IPS DF 4.7 (cell line): ENCODE data around the gene HIPK1.
"Not testable (repeated sequence)": the region's sequence is repeated elsewhere in the genome, so short reads cannot be mapped to it uniquely, and the experiment has no call there.

Experiments
- DNase-seq: peaks from one replicate; pipeline ENCODE4 v3.0.0-alpha.2; 2013; ENCODE audit warnings: low spot score; ENCODE audit errors: extremely low read depth

HIPK1 gene

GRCh38 chr1:113981962-113982931 is 53.1 kb downstream of the HIPK1 start:
- DNase-seq: no peak

- DNase-seq: no peak
Measured at GRCh38 chr1:113982949-113983348, 53.8 kb downstream of the HIPK1 start.

- no peak for DNase-seq
Measured at GRCh38 chr1:113983391-113983790, 54.3 kb downstream of the HIPK1 start.

GRCh38 chr1:113983826-113984225 is 54.7 kb downstream of the HIPK1 start:
- no peak for DNase-seq

GRCh38 chr1:113984710-113985109 is 55.6 kb downstream of the HIPK1 start:
- DNase-seq: no peak

GRCh38 chr1:113986802-113987201 is 57.7 kb downstream of the HIPK1 start:
- no peak for DNase-seq

GRCh38 chr1:113987259-113987658 is 58.1 kb downstream of the HIPK1 start:
- no peak for DNase-seq

GRCh38 chr1:113990530-113990929 is 61.4 kb downstream of the HIPK1 start:
- no peak for DNase-seq

- DNase-seq: no peak
Measured at GRCh38 chr1:113990961-113991360, 61.8 kb downstream of the HIPK1 start.

- no peak for DNase-seq
Measured at GRCh38 chr1:113991467-113991997, 62.4 kb downstream of the HIPK1 start.

- no peak for DNase-seq
Measured at GRCh38 chr1:113993072-113993471, 63.9 kb downstream of the HIPK1 start.

- no peak for DNase-seq
Measured at GRCh38 chr1:113993766-113994165, 64.6 kb downstream of the HIPK1 start.

- DNase-seq: no peak
Measured at GRCh38 chr1:113995382-113995781, 66.3 kb downstream of the HIPK1 start.

GRCh38 chr1:113998361-113998760 is 69.2 kb downstream of the HIPK1 start:
- DNase-seq: no peak

GRCh38 chr1:113999233-113999632 is 70.1 kb downstream of the HIPK1 start:
- no peak for DNase-seq

GRCh38 chr1:113999799-114000198 is 70.7 kb downstream of the HIPK1 start:
- DNase-seq: no peak

GRCh38 chr1:114000406-114000805 is 71.3 kb downstream of the HIPK1 start:
- no peak for DNase-seq

- DNase-seq: no peak
Measured at GRCh38 chr1:114002492-114003239, 73.5 kb downstream of the HIPK1 start.

- DNase-seq: no peak
Measured at GRCh38 chr1:114003431-114003830, 74.3 kb downstream of the HIPK1 start.

- DNase-seq: not testable (repeated sequence)
Measured at GRCh38 chr1:114006825-114007224, 77.7 kb downstream of the HIPK1 start.

GRCh38 chr1:114008480-114008941 is 79.4 kb downstream of the HIPK1 start:
- DNase-seq: no peak

- no peak for DNase-seq
Measured at GRCh38 chr1:114008993-114009392, 79.9 kb downstream of the HIPK1 start.
